ENCODE results near the gene SND1.

SND1 gene

GRCh38 chr7:128033246-128033645 is 381.3 kb downstream of the SND1 start:
- TF ChIP-seq CTCF (IDR thresholded peaks at IDR 0.05; ENCODE audit: extremely low read depth, insufficient read depth, missing control alignments), result no peak
- in situ Hi-C loops (cut with MboI; ENCODE audit: low pct_unique_long_range_greater_than_20kb, low sequenced_read_pairs, unreplicated experiment), result loop anchor here (25.0 kb wide), 1 partner anchor 321 kb away; no protein-coding TSS in a partner anchor
- DNase-seq (ENCODE audit: low spot score), result no peak

- in situ Hi-C loops (cut with MboI; ENCODE audit: low pct_unique_long_range_greater_than_20kb, low sequenced_read_pairs, unreplicated experiment), result loop anchor here (25.0 kb wide), 1 partner anchor 323 kb away; no protein-coding TSS in a partner anchor
- TF ChIP-seq CTCF (IDR thresholded peaks at IDR 0.05; ENCODE audit: extremely low read depth, insufficient read depth, missing control alignments), result no peak
- DNase-seq (ENCODE audit: low spot score), result no peak
Observed at GRCh38 chr7:128034825-128035224, 382.8 kb downstream of the SND1 start.

- peak; percentile 31 for DNase-seq (ENCODE audit: low spot score)
- in situ Hi-C loops (cut with MboI; ENCODE audit: low pct_unique_long_range_greater_than_20kb, low sequenced_read_pairs, unreplicated experiment), result loop anchor here (25.0 kb wide), 1 partner anchor 323 kb away; no protein-coding TSS in a partner anchor
- TF ChIP-seq CTCF (IDR thresholded peaks at IDR 0.05; ENCODE audit: extremely low read depth, insufficient read depth, missing control alignments), result peak; percentile 43
Observed at GRCh38 chr7:128035712-128036111, 383.7 kb downstream of the SND1 start.

GRCh38 chr7:128036226-128036940 is 384.4 kb downstream of the SND1 start:
- no peak for TF ChIP-seq CTCF (IDR thresholded peaks at IDR 0.05; ENCODE audit: extremely low read depth, insufficient read depth, missing control alignments)
- DNase-seq (ENCODE audit: low spot score), result peak; percentile 66
- in situ Hi-C loops (cut with MboI; ENCODE audit: low pct_unique_long_range_greater_than_20kb, low sequenced_read_pairs, unreplicated experiment), result loop anchor here (25.0 kb wide), 1 partner anchor 324 kb away; no protein-coding TSS in a partner anchor

- DNase-seq (ENCODE audit: low spot score), result no peak
- in situ Hi-C loops (cut with MboI; ENCODE audit: low pct_unique_long_range_greater_than_20kb, low sequenced_read_pairs, unreplicated experiment), result loop anchor here (25.0 kb wide), 1 partner anchor 325 kb away; no protein-coding TSS in a partner anchor
- TF ChIP-seq CTCF (IDR thresholded peaks at IDR 0.05; ENCODE audit: extremely low read depth, insufficient read depth, missing control alignments), result peak; percentile 28
Observed at GRCh38 chr7:128037081-128037480, 385.1 kb downstream of the SND1 start.

GRCh38 chr7:128037880-128038619 is 386.1 kb downstream of the SND1 start:
- in situ Hi-C loops (cut with MboI; ENCODE audit: low pct_unique_long_range_greater_than_20kb, low sequenced_read_pairs, unreplicated experiment), result loop anchor here (25.0 kb wide), 1 partner anchor 326 kb away; no protein-coding TSS in a partner anchor
- TF ChIP-seq CTCF (IDR thresholded peaks at IDR 0.05; ENCODE audit: extremely low read depth, insufficient read depth, missing control alignments), result no peak
- DNase-seq (ENCODE audit: low spot score), result no peak
